Measurements from ENCODE around the gene CT47A1.
"Not testable (repeated sequence)": the region's sequence is repeated elsewhere in the genome, so short reads cannot be mapped to it uniquely, and the experiment has no call there.

Gene CT47A1

GRCh38 chrX:120985660-120986059, at the start of gene CT47A1:
TSS of gene CT47A1 (minus strand) at chrX:120985760. CDS start at chrX:120985529, 231 bp downstream.
- DNase-seq: not testable (repeated sequence)

DNA sequence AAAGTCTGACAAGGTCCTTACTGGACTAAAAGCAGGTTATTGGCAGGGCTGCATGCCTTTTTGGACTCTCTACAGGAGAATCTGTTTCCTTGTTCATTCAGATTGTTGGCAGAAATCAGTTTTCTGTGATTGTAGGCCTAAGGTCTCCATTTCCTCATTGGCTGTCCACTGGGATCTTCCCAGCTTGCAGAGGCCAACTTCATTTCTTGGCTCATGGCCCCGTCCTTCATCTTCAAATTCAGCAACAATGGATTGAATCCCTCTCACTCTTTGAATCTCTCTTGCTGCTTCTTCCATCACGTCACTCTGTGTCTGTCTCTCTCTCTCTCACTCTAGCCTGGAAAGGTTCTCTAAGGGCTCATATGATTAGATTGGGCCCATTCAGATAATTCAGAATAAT, 47.0 kb upstream of the CT47A1 start:
- no peak for DNase-seq

DNA sequence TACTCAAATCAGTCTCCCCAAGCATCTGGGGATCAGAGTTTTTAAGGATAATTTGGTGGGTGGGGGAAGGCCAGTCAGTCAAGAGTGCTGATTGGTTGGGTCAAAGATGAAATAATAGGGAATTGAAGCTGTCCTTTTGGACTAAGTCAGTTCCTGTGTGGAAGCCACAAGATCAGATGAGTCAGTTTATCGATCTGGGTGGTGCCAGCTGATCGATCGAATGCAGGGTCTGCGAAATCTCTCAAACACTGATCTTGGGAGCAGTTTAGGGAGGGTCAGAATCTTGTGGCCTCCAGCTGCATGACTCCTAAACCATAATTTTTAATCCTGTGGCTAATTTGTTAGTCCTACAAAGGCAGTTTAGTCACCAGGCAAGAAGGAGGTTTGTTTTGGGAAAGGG, 44.5 kb upstream of the CT47A1 start:
- no peak for DNase-seq

GRCh38 chrX:121028419-121028818, 42.9 kb upstream of the CT47A1 start:
- DNase-seq: no peak

DNA sequence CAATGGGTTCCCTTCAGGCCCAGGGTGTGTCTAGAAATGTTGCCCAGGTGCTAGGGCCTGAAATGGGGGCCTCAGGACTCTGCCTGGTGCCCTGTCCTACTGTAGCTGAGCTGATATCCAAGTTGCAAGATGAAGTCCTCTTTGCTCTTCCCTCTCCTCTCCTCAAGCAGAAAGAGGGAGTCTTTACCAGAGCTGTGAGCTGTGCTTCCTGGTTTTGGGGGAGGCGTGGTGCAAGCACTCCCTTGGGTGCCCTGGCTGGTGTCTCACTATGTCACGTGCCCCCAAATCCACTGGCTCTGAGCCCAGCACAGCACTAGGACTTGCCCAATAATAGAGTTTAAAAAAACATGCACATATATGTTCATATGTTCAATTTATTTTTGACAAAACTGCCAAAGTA, 29.3 kb upstream of the CT47A1 start:
- no peak for DNase-seq

GRCh38 chrX:121013897-121014455, 28.4 kb upstream of the CT47A1 start:
- no peak for DNase-seq

- no peak for DNase-seq
Measured at GRCh38 chrX:121011254-121011653, 25.7 kb upstream of the CT47A1 start.

- DNase-seq: no peak
Measured at GRCh38 chrX:121010218-121010617, 24.7 kb upstream of the CT47A1 start.

DNA sequence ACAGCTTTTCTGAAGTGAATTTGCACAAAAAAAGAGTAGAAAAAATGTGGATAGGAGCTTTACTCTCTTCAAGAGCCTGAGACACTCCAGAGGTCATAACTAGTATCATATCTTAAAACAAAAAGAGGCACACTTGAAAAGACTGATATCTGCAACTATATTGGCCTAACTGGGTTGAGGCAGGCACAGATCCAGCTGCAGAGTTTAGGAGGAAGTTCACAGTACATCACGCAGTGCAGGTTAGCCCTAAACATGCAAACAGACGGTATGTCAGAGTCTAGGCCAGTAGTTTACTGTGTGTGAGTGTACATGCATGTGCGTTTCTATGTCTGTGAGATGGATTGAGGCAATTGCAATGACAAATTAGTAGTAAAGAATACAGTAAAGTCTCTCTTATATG, 24.2 kb upstream of the CT47A1 start:
- no peak for DNase-seq

DNA sequence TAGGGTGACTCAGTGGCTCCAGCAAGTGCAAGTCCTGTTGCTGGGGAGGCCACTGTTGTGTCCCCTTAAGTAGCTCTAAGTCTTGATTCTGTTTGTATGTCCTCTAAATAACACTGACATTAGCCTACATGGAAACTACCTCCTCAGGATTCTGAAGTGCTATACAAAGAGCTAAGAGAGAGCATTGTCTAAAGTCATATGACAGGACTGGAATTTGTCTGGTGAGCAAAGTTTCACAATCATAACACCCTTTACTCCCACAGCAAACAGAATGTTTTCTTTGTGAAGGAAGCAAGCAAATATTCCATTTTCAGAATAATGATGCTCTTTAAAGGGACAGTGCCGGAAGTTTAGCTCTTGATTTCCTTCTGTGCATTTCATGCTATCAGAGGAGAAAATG, 23.4 kb upstream of the CT47A1 start:
- no peak for DNase-seq

DNA sequence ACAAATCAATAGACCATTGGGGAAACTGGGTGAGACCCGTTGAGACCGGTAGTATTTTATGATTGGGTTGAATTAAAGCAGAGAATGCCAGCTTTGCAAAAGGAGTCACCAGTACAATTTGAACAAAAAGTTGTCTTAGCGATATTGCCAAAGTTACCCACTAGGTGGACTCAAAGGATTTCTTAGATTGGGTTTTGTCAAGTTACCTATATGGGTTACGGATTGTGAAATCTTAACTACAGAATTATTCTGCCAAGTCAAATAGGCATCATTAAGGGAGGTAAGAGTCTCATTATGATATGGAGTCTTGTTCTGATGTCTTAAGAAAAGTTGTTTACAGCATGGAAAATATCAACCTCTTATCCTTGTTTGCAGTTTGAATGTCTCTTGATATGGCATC, 15.0 kb upstream of the CT47A1 start:
- DNase-seq: no peak

- no peak for DNase-seq
Measured at GRCh38 chrX:120999413-120999812, 13.9 kb upstream of the CT47A1 start.

DNA sequence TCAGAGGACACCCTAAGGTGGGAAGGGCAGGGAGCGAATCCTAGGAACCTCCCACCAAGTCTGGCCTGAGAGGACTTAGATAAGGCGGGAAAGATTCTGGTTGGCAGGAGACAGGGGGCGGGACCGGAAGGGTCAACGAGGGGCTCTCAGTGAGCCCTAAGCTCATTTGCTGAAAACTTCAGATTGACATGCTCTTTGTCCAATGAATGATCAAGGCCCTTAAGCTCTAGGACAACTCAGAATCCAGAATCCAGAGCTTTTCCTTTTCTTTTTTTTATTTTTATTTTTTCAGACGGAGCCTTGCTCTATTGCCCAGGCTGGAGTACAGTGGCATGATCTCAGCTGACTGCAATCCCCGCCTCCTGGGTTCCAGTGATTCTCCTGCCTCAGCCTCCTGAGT, 29.1 kb downstream of the CT47A1 start, which contains the start of gene CT47A7:
CT47A7 (minus strand) TSS at position 101 of the 400 bp plus-strand sequence. CDS start 255 bp downstream, outside the sequence.
- DNase-seq: not testable (repeated sequence)

Measured in RPMI8226 (cell line).